IMR-90 (cell line): ENCODE results near the gene FFAR1.

Experiments
- BHLHE40 ChIP-seq: fragments of 150-350 bp; IDR thresholded peaks from 2 replicates; pipeline ENCODE4 v1.6.1; 2016; ENCODE audit warnings: mild to moderate bottlenecking, low read depth, low read length
- CEBPB ChIP-seq: IDR thresholded peaks from 2 replicates; pipeline ENCODE4 v1.6.1; 2012; ENCODE audit warnings: low read depth, low read length, improper control_type of control experiment
- CHD1 ChIP-seq: IDR thresholded peaks from 2 replicates; pipeline ENCODE4 v1.6.1; 2012; ENCODE audit warnings: low read depth, low read length, improper control_type of control experiment
- MAFK ChIP-seq: IDR thresholded peaks from 2 replicates; pipeline ENCODE4 v1.6.1; 2012; ENCODE audit warnings: low read depth, low read length, improper control_type of control experiment
- POLR2A ChIP-seq: IDR thresholded peaks from 2 replicates; pipeline ENCODE4 v1.6.1; 2012; ENCODE audit warnings: mild to moderate bottlenecking, low read depth, low read length
- RAD21 ChIP-seq: IDR thresholded peaks from 2 replicates; pipeline ENCODE4 v1.6.1; 2012; ENCODE audit warnings: low read length, improper control_type of control experiment
- SMC3 ChIP-seq: fragments of 150-350 bp; IDR thresholded peaks from 2 replicates; pipeline ENCODE4 v1.6.1; 2016; ENCODE audit warnings: low read depth, mild to moderate bottlenecking, antibody characterized with exemption, low read length, moderate library complexity
- USF2 ChIP-seq: fragments of 150-350 bp; IDR thresholded peaks from 2 replicates; pipeline ENCODE4 v1.6.1; 2017; ENCODE audit warnings: mild to moderate bottlenecking, antibody characterized with exemption, low read length, low read depth
- TF ChIP-seq, protein P1 (sequence below): conservative IDR thresholded peaks from 2 replicates; pipeline ENCODE4 v1.5.1; 2012; ENCODE audit warnings: mild to moderate bottlenecking, low read depth, low read length, improper control_type of control experiment
- TF ChIP-seq, protein P2 (sequence below): fragments of 150-350 bp; IDR thresholded peaks from 2 replicates; pipeline ENCODE4 v1.6.1; 2016; ENCODE audit warnings: low read depth, mild to moderate bottlenecking, low read length, moderate library complexity, borderline replicate concordance

DNA sequence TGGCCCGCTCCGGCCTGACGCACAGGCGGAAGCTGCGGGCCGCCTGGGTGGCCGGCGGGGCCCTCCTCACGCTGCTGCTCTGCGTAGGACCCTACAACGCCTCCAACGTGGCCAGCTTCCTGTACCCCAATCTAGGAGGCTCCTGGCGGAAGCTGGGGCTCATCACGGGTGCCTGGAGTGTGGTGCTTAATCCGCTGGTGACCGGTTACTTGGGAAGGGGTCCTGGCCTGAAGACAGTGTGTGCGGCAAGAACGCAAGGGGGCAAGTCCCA lies 4.4 kb downstream of the FFAR1 start:
- TF ChIP-seq, protein P1, sequence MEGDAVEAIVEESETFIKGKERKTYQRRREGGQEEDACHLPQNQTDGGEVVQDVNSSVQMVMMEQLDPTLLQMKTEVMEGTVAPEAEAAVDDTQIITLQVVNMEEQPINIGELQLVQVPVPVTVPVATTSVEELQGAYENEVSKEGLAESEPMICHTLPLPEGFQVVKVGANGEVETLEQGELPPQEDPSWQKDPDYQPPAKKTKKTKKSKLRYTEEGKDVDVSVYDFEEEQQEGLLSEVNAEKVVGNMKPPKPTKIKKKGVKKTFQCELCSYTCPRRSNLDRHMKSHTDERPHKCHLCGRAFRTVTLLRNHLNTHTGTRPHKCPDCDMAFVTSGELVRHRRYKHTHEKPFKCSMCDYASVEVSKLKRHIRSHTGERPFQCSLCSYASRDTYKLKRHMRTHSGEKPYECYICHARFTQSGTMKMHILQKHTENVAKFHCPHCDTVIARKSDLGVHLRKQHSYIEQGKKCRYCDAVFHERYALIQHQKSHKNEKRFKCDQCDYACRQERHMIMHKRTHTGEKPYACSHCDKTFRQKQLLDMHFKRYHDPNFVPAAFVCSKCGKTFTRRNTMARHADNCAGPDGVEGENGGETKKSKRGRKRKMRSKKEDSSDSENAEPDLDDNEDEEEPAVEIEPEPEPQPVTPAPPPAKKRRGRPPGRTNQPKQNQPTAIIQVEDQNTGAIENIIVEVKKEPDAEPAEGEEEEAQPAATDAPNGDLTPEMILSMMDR = no peak
- no peak for TF ChIP-seq USF2
- no peak for TF ChIP-seq CEBPB
- no peak for TF ChIP-seq MAFK
- no peak for TF ChIP-seq POLR2A
- TF ChIP-seq CHD1 = no peak
- TF ChIP-seq BHLHE40 = no peak
- TF ChIP-seq, protein P2, sequence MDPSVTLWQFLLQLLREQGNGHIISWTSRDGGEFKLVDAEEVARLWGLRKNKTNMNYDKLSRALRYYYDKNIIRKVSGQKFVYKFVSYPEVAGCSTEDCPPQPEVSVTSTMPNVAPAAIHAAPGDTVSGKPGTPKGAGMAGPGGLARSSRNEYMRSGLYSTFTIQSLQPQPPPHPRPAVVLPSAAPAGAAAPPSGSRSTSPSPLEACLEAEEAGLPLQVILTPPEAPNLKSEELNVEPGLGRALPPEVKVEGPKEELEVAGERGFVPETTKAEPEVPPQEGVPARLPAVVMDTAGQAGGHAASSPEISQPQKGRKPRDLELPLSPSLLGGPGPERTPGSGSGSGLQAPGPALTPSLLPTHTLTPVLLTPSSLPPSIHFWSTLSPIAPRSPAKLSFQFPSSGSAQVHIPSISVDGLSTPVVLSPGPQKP = no peak
- TF ChIP-seq RAD21 = no peak
- no peak for TF ChIP-seq SMC3
